IMR-90 (cell line): ENCODE measurements around the gene TANGO2. TPM values are rescaled to one million over a fixed set of nuclear protein-coding genes. Genes with fewer than 3 reads are reported as not detected.

Experiments
- ATAC-seq: fragments of 200-7000 bp; cut with Tn5 transposase; 2 replicates; pipeline ENCODE4 v1.9.1; 2020; ENCODE audit warnings: low read depth, mild to moderate bottlenecking, moderate library complexity
- BruUV-seq: library from RNA; stranded (reverse); fragments of 400-500 nt; replicated peaks from 2 replicates; lab custom pipeline; 2021; lab: Mats Ljungman, UMichigan
- CTCF ChIA-PET: fragments of 300-600 bp; formaldehyde crosslinking; extraction: SDS; loops from one replicate; lab custom pipeline; 2021; ENCODE audit warnings: antibody characterized with exemption; lab: Yijun Ruan, JAX
- POLR2A ChIA-PET: fragments of 300-600 bp; sonication (Branson Sonifier 250); formaldehyde crosslinking; loops from one replicate; lab custom pipeline; 2022; ENCODE audit warnings: antibody characterized with exemption; ENCODE audit not compliant: unreplicated experiment; lab: Charles Lee
- DNase-seq: peaks from one replicate; pipeline ENCODE4 v3.0.0; 2013
- H2AFZ ChIP-seq: replicated peaks from 2 replicates; pipeline ENCODE3; 2013; ENCODE audit warnings: low read length, mild to moderate bottlenecking; ENCODE audit not compliant: poor library complexity
- H2AK5ac ChIP-seq: 2 replicates; pipeline ENCODE4 v1.6.1; 2013; ENCODE audit warnings: low read depth, low read length, inconsistent platforms
- H2AK9ac ChIP-seq: replicated peaks from 2 replicates; pipeline ENCODE3; 2013; ENCODE audit warnings: mild to moderate bottlenecking, low read depth, low read length, moderate library complexity; ENCODE audit not compliant: poor library complexity
- H2BK120ac ChIP-seq: 2 replicates; pipeline ENCODE4 v1.6.1; 2013; ENCODE audit warnings: low read depth, low read length, inconsistent platforms
- H2BK15ac ChIP-seq: 3 replicates; pipeline ENCODE4 v1.6.1; 2013; ENCODE audit warnings: low read depth, low read length, inconsistent platforms
- H2BK20ac ChIP-seq: 2 replicates; pipeline ENCODE4 v1.6.1; 2013; ENCODE audit warnings: low read depth, mild to moderate bottlenecking, inconsistent platforms, low read length, moderate library complexity
- H2BK5ac ChIP-seq: 2 replicates; pipeline ENCODE4 v1.6.1; 2013; ENCODE audit warnings: mild to moderate bottlenecking, low read depth, low read length, inconsistent platforms; ENCODE audit not compliant: poor library complexity, severe bottlenecking
- H3K14ac ChIP-seq: replicated peaks from 2 replicates; pipeline ENCODE4 v1.6.1; 2013; ENCODE audit warnings: low read depth, low read length, inconsistent platforms
- H3K18ac ChIP-seq: 2 replicates; pipeline ENCODE4 v1.6.1; 2013; ENCODE audit warnings: low read depth, low read length, control low read depth
- H3K23ac ChIP-seq: 2 replicates; pipeline ENCODE4 v1.6.1; 2013; ENCODE audit warnings: low read depth, low read length, inconsistent platforms
- H3K27ac ChIP-seq: 2 replicates; pipeline ENCODE4 v1.5.1; 2013; ENCODE audit warnings: mild to moderate bottlenecking, control low read depth, low read length; ENCODE audit not compliant: insufficient read depth
- H3K27me3 ChIP-seq: 2 replicates; pipeline ENCODE4 v1.6.1; 2013; ENCODE audit warnings: low read length; ENCODE audit not compliant: control insufficient read depth, insufficient read depth
- H3K36me3 ChIP-seq: 2 replicates; pipeline ENCODE4 v1.6.1; 2013; ENCODE audit warnings: low read length, mixed read lengths; ENCODE audit not compliant: control insufficient read depth, insufficient read depth
- H3K4ac ChIP-seq: 2 replicates; pipeline ENCODE4 v1.6.1; 2013; ENCODE audit warnings: low read depth, low read length, inconsistent platforms
- H3K4me1 ChIP-seq: 2 replicates; pipeline ENCODE4 v1.6.1; 2013; ENCODE audit warnings: low read length, mixed read lengths; ENCODE audit not compliant: control insufficient read depth, insufficient read depth
- H3K4me2 ChIP-seq: 2 replicates; pipeline ENCODE4 v1.6.1; 2013; ENCODE audit warnings: low read depth, mild to moderate bottlenecking, control low read depth, low read length, moderate library complexity
- H3K4me3 ChIP-seq: 2 replicates; pipeline ENCODE4 v1.5.1; 2013; ENCODE audit warnings: low read depth, mild to moderate bottlenecking, control low read depth, low read length, moderate library complexity; ENCODE audit not compliant: insufficient read depth
- H3K56ac ChIP-seq: 2 replicates; pipeline ENCODE4 v1.6.1; 2013; ENCODE audit warnings: low read length, inconsistent platforms; ENCODE audit not compliant: insufficient read depth; ENCODE audit errors: extremely low read depth
- H3K79me1 ChIP-seq, 2 experiments: 2 replicates each; pipeline ENCODE4 v1.6.1; 2013; ENCODE audit warnings: low read length in 2 of 2, inconsistent platforms in 1 of 2, low read depth in 1 of 2
- H3K9ac ChIP-seq: 2 replicates; pipeline ENCODE4 v1.6.1; 2013; ENCODE audit warnings: low read depth, low read length, control low read depth
- H3K9me1 ChIP-seq: 2 replicates; pipeline ENCODE4 v1.6.1; 2013; ENCODE audit warnings: low read length, inconsistent platforms; ENCODE audit not compliant: insufficient read depth
- H3K9me3 ChIP-seq: 2 replicates; pipeline ENCODE4 v1.6.1; 2013; ENCODE audit warnings: low read length; ENCODE audit not compliant: control insufficient read depth, insufficient read depth
- H4K20me1 ChIP-seq: 2 replicates; pipeline ENCODE4 v1.6.1; 2013; ENCODE audit warnings: low read length, inconsistent platforms; ENCODE audit not compliant: insufficient read depth
- H4K5ac ChIP-seq: 2 replicates; pipeline ENCODE4 v1.6.1; 2013; ENCODE audit warnings: mild to moderate bottlenecking, low read depth, low read length, control low read depth
- H4K8ac ChIP-seq, 2 experiments: 2 replicates each; pipeline ENCODE4 v1.6.1; 2013; ENCODE audit warnings: low read depth in 2 of 2, low read length in 2 of 2, control low read depth in 1 of 2, inconsistent platforms in 1 of 2
- H4K91ac ChIP-seq: 2 replicates; pipeline ENCODE4 v1.6.1; 2013; ENCODE audit warnings: low read depth, low read length, inconsistent platforms; ENCODE audit not compliant: insufficient read depth
- BHLHE40 ChIP-seq: fragments of 150-350 bp; IDR thresholded peaks from 2 replicates; pipeline ENCODE4 v1.6.1; 2016; ENCODE audit warnings: mild to moderate bottlenecking, low read depth, low read length
- FOS ChIP-seq: fragments of 150-350 bp; IDR thresholded peaks from 2 replicates; pipeline ENCODE4 v1.6.1; 2016; ENCODE audit warnings: low read depth, low read length
- MAZ ChIP-seq: IDR thresholded peaks from 2 replicates; pipeline ENCODE4 v1.6.1; 2012; ENCODE audit warnings: low read depth, mild to moderate bottlenecking, low read length, improper control_type of control experiment, moderate library complexity, borderline replicate concordance
- RFX5 ChIP-seq: IDR thresholded peaks from 2 replicates; pipeline ENCODE4 v1.8.0; 2012; ENCODE audit warnings: low read depth, mild to moderate bottlenecking, low read length, moderate library complexity
- SMC3 ChIP-seq: fragments of 150-350 bp; IDR thresholded peaks from 2 replicates; pipeline ENCODE4 v1.6.1; 2016; ENCODE audit warnings: low read depth, mild to moderate bottlenecking, antibody characterized with exemption, low read length, moderate library complexity
- WGBS, 2 experiments: methylation state at CpG; one replicate each; pipeline versions ENCODE4 v1.1.5 to v1.1.7; 2013; ENCODE audit warnings: missing lambda C conversion rate in 2 of 2; ENCODE audit not compliant: insufficient read length in 1 of 2; ENCODE audit errors: extremely low coverage in 2 of 2; 5-methylcytosine and 5-hydroxymethylcytosine counted together
- dilution Hi-C: fragments of 300-500 bp; cut with HindIII; formaldehyde crosslinking; loops from one replicate; pipeline ENCODE4 v1.14.3; 2018; ENCODE audit warnings: low sequenced_read_pairs; ENCODE audit not compliant: unreplicated experiment
- in situ Hi-C: fragments of 300-500 bp; cut with MboI; formaldehyde crosslinking; loops from 3 replicates; pipeline ENCODE4 v1.14.3; 2019; ENCODE audit warnings: low sequenced_read_pairs, inconsistent platforms, mixed read lengths
- intact Hi-C: fragments of 100-400 bp; cut with micrococcal nuclease; formaldehyde crosslinking; loops from 2 replicates; pipeline ENCODE4 v1.10.0; 2022
- polyA plus RNA-seq, 3 experiments: library from polyadenylated mRNA; depleted of rRNA; stranded (reverse); fragments of >200 nt; gene quantifications; 2 replicates each; pipeline ENCODE4 v1.2.3, GENCODE V29; 2012; ENCODE audit warnings: low replicate concordance in 1 of 3
- total RNA-seq: library from RNA; depleted of rRNA; stranded (reverse); fragments of >200 nt; gene quantifications from 2 replicates; pipeline ENCODE4 v1.2.3, GENCODE V29; 2012
- TF ChIP-seq, protein P1 (sequence below): conservative IDR thresholded peaks from 2 replicates; pipeline ENCODE4 v1.5.1; 2012; ENCODE audit warnings: mild to moderate bottlenecking, low read depth, low read length, improper control_type of control experiment
- TF ChIP-seq, protein P2 (sequence below): fragments of 150-350 bp; IDR thresholded peaks from 2 replicates; pipeline ENCODE4 v1.6.1; 2017; ENCODE audit warnings: mild to moderate bottlenecking, antibody characterized with exemption, low read length, low read depth

The TANGO2 gene
- total and polyA plus RNA-seq, 2 of the 4 experiments (the other 2 are of a cell fraction) = 45.1 to 75.1 TPM

DNA sequence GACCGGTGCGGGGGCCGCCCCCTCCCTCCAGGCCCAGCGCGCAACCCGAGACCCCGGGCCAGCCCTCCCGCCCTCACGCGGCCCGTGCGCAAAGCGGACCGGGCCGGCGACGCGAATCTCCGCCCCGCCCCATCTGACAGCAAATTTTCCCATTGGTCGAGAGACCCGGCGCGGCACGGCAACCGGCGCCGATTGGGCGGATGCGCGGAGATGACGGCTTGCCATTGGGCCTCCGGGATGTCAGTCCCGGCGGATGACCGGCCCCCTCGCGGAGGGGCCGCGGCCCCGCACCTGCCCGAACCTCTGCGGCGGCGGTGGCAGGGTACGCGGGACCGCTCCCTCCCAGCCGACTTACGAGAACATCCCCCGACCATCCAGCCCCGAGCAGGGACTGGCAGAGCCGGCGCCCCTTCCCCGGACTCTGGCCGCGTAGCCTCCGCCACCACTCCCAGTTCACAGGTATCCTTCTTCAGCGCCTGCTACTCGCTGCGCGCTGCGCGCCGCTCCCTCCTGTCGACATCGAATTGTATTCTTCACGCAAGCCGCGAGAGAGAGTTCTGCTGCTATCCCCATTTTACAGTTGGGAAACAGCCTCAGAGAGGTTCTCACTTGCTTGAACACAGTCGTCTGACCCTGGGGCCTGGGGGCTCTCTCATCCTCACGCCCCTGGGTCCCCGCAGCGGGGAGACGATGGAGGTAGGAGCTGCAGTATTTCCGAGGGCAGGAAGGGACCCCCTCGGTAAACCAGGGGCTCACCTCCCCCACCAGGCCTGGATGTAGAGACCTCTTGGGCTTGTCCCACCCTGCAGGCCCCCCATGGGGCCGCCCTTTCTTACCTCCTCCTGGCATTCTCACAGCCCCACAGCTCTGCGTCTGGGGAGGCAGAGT is 3.9 kb upstream of the TANGO2 start, which contains the start of gene ARVCF:
ARVCF (minus strand) TSS at position 90 of the 888 bp plus-strand sequence. CDS start 26,029 bp downstream, outside the sequence.
- Histone ChIP-seq H3K4me1 (peaks cover 9% of the 10 kb centered on the region), H4K8ac (no peak within 1 kb of the TSS), H3K4me3 (peak within 1 kb of the TSS; percentile 57), H2BK15ac (no peak within 1 kb of the TSS), H3K9ac (no peak within 1 kb of the TSS), H4K20me1 (peaks cover 7% of the 10 kb centered on the region), H3K9me1 (peaks cover 14% of the 10 kb centered on the region), H3K9me3 (no peaks in the 10 kb centered on the region), H4K91ac (no peak within 1 kb of the TSS), H3K36me3 (no peaks in the 10 kb centered on the region), H4K5ac (no peak within 1 kb of the TSS), H3K14ac (no peak within 1 kb of the TSS; the same call in 1 of the 2 replicates), H2AK5ac (no peak within 1 kb of the TSS), H2BK20ac (no peak within 1 kb of the TSS), H3K27ac (no peak within 1 kb of the TSS), H3K27me3 (peaks cover 29% of the 10 kb centered on the region), H2AFZ (peak within 1 kb of the TSS; percentile 95), H2BK120ac (no peak within 1 kb of the TSS), H3K56ac (no peak within 1 kb of the TSS), H3K79me1 (peaks cover 3 to 15% of the 10 kb centered on the region in 2 experiments; a peak in 3 of 4 replicates), H3K4me2 (peak within 1 kb of the TSS; percentile 81), H2AK9ac (peak within 1 kb of the TSS; percentile 53), H3K4ac (no peak within 1 kb of the TSS), H3K23ac (no peak within 1 kb of the TSS), H3K18ac (no peak within 1 kb of the TSS), H2BK5ac (no peak within 1 kb of the TSS)
- intact Hi-C loops (no loop called here), in situ Hi-C loops (no loop called here), dilution Hi-C loops (no loop called here)
- POLR2A ChIA-PET = no interaction called here
- no TSS peak for BruUV-seq
- 0% methylated on average over 33 of the region's 79 CpGs; no CpG with 5 or more reads in 1 of the 2 experiments for WGBS, 2 experiments
- DNase-seq (peak; percentile 85), ATAC-seq (peak; percentile 65)
- TF ChIP-seq MAZ (peak; percentile 66; the same call in 1 of the 2 replicates), BHLHE40 (no peak), RFX5 (peak; percentile 62; the same call in 1 of the 2 replicates), SMC3 (no peak), FOS (peak; percentile 88)
- TF ChIP-seq, protein P1, sequence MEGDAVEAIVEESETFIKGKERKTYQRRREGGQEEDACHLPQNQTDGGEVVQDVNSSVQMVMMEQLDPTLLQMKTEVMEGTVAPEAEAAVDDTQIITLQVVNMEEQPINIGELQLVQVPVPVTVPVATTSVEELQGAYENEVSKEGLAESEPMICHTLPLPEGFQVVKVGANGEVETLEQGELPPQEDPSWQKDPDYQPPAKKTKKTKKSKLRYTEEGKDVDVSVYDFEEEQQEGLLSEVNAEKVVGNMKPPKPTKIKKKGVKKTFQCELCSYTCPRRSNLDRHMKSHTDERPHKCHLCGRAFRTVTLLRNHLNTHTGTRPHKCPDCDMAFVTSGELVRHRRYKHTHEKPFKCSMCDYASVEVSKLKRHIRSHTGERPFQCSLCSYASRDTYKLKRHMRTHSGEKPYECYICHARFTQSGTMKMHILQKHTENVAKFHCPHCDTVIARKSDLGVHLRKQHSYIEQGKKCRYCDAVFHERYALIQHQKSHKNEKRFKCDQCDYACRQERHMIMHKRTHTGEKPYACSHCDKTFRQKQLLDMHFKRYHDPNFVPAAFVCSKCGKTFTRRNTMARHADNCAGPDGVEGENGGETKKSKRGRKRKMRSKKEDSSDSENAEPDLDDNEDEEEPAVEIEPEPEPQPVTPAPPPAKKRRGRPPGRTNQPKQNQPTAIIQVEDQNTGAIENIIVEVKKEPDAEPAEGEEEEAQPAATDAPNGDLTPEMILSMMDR = 0 out of 2 replicates have a peak, but pooled peaks have one; percentile 4
- TF ChIP-seq, protein P2, sequence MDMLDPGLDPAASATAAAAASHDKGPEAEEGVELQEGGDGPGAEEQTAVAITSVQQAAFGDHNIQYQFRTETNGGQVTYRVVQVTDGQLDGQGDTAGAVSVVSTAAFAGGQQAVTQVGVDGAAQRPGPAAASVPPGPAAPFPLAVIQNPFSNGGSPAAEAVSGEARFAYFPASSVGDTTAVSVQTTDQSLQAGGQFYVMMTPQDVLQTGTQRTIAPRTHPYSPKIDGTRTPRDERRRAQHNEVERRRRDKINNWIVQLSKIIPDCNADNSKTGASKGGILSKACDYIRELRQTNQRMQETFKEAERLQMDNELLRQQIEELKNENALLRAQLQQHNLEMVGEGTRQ = no peak
- CTCF ChIA-PET = no interaction called here
